ENCODE measurements around the gene SLC4A4. TPM values are rescaled to one million over a fixed set of nuclear protein-coding genes. Genes with fewer than 3 reads are reported as not detected.

SLC4A4 gene
- total RNA-seq: 0.46 and 0.86 TPM in 2 replicates

GRCh38 chr4:71338846-71339593, at the start of gene SLC4A4:
TSS of gene SLC4A4 (plus strand) at chr4:71339020.

